Measurements from ENCODE around the gene NTNG1. TPM values are rescaled to one million over a fixed set of nuclear protein-coding genes. Genes with fewer than 3 reads are reported as not detected.

The NTNG1 gene
- total RNA-seq, 1 donor: 20.9 TPM

DNA sequence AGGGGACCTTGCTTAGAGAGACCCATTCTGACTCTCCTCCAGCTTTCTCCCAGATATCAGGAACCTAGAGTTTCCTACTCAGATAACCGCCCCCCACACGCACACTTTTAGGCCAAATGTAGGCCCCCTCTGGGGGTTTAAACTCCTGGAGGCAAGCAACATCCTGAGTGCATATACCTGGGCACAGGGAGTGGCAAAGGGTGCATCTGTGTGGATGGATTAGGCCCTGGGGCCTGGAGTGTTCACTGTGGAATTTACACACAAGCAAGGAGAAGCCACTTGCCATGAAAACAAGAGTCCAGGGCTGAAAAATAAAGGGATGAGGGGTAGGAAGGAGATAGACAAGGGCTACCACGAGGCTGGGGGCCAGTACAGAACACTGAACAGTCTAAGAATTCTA, 343.1 kb downstream of the NTNG1 start:
- TF ChIP-seq, protein P1, sequence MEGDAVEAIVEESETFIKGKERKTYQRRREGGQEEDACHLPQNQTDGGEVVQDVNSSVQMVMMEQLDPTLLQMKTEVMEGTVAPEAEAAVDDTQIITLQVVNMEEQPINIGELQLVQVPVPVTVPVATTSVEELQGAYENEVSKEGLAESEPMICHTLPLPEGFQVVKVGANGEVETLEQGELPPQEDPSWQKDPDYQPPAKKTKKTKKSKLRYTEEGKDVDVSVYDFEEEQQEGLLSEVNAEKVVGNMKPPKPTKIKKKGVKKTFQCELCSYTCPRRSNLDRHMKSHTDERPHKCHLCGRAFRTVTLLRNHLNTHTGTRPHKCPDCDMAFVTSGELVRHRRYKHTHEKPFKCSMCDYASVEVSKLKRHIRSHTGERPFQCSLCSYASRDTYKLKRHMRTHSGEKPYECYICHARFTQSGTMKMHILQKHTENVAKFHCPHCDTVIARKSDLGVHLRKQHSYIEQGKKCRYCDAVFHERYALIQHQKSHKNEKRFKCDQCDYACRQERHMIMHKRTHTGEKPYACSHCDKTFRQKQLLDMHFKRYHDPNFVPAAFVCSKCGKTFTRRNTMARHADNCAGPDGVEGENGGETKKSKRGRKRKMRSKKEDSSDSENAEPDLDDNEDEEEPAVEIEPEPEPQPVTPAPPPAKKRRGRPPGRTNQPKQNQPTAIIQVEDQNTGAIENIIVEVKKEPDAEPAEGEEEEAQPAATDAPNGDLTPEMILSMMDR (IDR thresholded peaks at IDR 0.05; ENCODE audit: insufficient read depth, low read length): no peak

DNA sequence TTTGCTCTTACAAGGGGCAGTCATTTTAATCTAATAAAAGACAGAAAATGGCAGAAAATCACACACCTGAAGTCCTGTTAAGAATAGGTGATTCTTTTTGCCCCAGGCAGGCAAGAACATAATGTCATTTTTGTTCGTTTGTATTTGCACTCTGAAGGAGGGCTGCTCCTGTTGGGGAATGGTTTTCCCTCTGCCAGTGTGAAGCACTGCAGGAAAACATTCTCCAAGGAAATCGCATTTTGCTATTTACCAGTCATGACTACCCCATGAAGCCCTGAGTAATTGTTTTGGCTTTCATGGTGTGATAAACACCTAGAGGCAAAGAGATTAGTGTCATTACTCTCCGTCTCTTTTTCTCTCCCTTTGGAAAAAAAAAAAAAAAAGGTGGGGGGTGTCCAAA, 345.5 kb downstream of the NTNG1 start:
- TF ChIP-seq, protein P1 (IDR thresholded peaks at IDR 0.05; ENCODE audit: insufficient read depth, low read length): no peak
- no peak for DNase-seq (ENCODE audit: low read depth)
- no peak overlapping the region for H3K4me3 ChIP-seq (ENCODE audit: low read depth, low read length)

More for the DNA sequence above, 343.1 kb downstream of the NTNG1 start:
- H3K4me3 ChIP-seq (ENCODE audit: low read depth, low read length): no peak overlapping the region
- no peak for DNase-seq (ENCODE audit: low read depth)

DNA sequence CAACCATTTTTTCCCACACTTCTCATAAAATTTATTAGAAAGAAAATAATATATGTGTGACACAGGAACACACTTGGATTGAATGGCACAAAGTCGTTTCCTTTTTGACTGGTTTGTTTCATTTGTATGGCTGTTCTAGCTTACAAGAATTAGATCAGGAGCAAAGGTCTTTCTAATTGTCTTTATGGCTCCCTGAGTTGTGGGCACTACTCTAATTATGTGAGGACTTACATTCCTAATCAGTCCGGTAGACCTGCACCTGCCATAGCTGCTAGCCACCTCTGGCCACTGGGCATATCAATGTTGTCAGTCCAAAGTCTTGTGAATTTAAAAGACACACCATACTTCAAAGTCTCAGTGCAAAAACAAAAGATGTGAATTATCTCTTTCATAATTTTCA, 346.7 kb downstream of the NTNG1 start:
- no peak overlapping the region for H3K4me3 ChIP-seq (ENCODE audit: low read depth, low read length)
- DNase-seq (ENCODE audit: low read depth): no peak
- TF ChIP-seq, protein P1 (IDR thresholded peaks at IDR 0.05; ENCODE audit: insufficient read depth, low read length): no peak

DNA sequence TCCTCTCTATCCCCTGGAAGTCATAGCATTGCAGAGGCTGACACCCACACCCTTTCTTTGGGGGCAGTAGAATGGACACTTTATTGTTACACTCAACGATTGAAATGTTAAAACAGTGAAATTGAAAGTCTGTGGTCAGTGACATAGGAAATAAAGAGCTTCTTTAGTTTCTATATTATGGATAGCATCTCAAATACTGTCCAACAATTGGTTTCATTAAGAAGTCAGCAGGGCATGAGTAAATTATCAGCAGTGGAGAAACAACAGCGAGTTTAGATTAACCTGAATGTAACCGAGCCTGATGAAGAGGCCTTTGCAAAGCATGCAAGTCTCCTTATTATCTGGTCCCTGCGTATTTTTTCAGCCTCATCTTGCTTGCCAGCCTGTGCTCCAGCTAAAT, 350.7 kb downstream of the NTNG1 start:
- no peak for DNase-seq (ENCODE audit: low read depth)
- TF ChIP-seq, protein P1 (IDR thresholded peaks at IDR 0.05; ENCODE audit: insufficient read depth, low read length): no peak
- no peak overlapping the region for H3K4me3 ChIP-seq (ENCODE audit: low read depth, low read length)

DNA sequence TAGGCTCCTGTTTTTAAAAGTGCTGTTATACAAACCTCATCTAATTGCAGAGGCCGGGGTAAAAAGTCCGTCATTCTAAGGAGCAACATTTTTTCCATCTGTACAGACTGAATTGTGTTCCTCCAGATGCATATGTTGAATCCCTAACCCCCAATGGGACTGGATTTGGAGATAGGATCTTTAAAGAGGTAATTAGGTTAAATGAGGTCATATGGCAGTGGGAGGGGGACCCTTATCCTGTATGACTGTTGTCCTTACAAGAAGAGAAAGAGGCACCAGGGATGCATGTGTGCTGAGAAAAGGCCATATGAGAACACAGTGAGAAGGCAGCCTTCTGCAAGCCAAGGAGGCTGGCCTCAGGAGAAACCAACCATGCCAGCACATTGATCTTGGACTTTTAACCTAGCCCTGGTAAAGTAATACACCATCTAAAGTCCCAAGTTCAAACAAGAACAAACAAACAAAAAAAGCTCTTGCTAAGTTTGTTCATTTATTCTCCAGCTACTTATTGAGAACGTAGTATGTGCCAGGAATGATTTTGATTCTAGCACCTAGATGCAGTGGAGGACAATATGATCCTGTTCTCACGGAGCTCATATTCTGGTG, 352.4 kb downstream of the NTNG1 start:
- H3K4me3 ChIP-seq (ENCODE audit: low read depth, low read length): no peak overlapping the region
- no peak for DNase-seq (ENCODE audit: low read depth)
- TF ChIP-seq, protein P1 (IDR thresholded peaks at IDR 0.05; ENCODE audit: insufficient read depth, low read length): no peak

DNA sequence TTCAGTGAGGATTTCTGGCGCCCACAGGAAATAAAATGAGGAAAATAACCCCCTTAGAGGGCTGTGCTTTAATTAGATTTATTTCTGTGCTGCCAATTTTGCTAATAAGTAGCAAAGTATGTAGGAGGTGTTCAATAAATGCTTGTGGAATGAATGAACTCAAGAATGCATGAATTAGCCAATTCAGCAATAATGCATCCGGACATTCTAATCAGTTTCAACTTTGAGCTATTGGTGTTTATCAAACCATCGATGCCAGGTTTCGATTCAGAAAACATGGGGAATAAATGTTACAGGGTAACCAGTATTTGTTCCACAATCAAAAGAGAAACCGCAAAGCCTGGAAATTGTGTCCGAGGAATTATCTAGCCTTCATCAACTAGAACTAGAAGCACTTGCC, 353.2 kb downstream of the NTNG1 start:
- TF ChIP-seq, protein P1 (IDR thresholded peaks at IDR 0.05; ENCODE audit: insufficient read depth, low read length): no peak
- H3K4me3 ChIP-seq (ENCODE audit: low read depth, low read length): no peak overlapping the region
- no peak for DNase-seq (ENCODE audit: low read depth)

DNA sequence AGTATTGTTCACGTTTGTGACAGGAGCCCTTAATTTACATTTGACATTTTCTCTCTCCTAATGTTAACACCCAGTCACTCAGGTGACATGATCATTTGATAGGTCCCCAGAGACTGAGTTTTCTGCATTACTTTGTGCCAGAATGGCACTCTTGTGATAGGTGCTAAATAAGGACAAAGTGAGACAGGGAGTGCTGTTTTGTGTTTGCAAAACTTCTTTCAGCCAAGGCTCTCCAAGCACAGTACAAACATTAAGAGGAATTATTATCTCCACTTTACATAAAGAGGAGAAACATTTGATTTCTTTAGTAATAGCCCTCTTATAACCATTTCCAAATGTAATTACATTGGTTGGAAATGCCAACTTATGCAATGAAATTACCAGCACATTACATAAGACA, 355.2 kb downstream of the NTNG1 start:
- H3K4me3 ChIP-seq (ENCODE audit: low read depth, low read length): no peak overlapping the region
- DNase-seq (ENCODE audit: low read depth): no peak
- TF ChIP-seq, protein P1 (IDR thresholded peaks at IDR 0.05; ENCODE audit: insufficient read depth, low read length): no peak

Measured in fibroblast of the aortic adventitia (primary cell).